GM12874 (cell line): ENCODE measurements around the gene HSPG2.

Source experiments
- TF ChIP-seq, protein P1 (sequence below): IDR thresholded peaks from 2 replicates; pipeline ENCODE4 v1.5.1; 2011; ENCODE audit warnings: low read depth, mild to moderate bottlenecking, control low read depth, low read length, moderate library complexity; ENCODE audit not compliant: insufficient read depth

The HSPG2 gene

DNA sequence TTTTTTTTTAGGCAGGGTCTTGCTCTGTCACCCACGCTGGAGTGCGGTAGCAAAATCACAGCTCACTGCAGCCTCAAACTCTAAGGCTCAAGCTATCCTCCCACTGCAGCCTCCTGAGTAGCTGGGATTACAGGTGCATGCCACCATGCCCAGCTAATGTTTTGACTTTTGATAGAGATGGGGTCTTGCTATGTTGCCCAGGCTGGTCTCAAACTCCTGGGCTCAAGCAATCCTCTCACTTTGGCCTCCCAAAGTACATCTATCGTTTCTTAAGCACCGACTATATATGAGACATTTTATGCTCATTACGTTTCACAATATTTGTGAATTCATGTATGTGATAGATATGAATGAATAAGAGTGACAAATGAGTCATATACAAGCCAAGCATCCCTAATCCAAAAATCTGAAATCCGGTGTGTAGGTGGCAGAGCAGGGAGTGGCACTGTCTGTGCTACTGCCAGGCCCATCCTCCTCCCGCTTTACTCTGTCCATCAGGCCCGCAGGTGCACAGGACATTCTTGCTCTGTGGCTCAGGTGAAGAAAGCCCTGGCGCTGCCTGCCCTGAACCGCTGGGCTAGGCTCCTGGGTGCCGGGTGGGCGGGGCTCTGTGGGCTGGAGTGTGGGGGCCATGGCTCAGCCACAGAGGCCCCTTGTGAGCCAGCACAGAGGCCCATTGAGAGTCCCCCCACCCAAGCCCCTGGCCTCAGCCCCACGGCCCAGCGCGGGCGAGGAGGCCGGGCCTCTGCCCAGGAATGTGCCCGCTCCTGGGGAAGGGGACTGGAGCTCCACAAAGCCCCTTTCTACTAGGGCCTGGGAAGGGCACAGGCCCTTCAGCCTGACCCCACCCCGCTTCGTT, 45.3 kb downstream of the HSPG2 start:
- TF ChIP-seq, protein P1, sequence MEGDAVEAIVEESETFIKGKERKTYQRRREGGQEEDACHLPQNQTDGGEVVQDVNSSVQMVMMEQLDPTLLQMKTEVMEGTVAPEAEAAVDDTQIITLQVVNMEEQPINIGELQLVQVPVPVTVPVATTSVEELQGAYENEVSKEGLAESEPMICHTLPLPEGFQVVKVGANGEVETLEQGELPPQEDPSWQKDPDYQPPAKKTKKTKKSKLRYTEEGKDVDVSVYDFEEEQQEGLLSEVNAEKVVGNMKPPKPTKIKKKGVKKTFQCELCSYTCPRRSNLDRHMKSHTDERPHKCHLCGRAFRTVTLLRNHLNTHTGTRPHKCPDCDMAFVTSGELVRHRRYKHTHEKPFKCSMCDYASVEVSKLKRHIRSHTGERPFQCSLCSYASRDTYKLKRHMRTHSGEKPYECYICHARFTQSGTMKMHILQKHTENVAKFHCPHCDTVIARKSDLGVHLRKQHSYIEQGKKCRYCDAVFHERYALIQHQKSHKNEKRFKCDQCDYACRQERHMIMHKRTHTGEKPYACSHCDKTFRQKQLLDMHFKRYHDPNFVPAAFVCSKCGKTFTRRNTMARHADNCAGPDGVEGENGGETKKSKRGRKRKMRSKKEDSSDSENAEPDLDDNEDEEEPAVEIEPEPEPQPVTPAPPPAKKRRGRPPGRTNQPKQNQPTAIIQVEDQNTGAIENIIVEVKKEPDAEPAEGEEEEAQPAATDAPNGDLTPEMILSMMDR, result no peak

DNA sequence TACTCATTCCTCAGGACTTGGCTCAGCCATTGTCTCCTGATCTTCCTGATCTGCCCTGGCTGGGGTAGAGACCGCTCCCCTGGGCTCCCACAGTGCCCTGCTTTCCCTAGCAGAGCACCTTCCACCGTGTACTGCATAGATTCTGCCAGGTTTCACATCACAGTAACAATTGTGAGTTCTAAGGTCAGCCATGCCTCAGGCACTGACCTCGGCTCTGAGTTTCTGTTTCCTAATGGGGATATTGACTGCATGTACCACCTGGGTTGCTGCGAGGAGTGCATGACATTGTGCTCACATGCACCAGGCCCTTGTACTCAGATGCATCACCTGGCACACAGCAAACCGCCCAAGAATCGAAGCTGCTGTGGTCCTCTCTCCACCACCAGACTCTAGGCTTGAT, 46.0 kb downstream of the HSPG2 start:
- TF ChIP-seq, protein P1, result no peak

DNA sequence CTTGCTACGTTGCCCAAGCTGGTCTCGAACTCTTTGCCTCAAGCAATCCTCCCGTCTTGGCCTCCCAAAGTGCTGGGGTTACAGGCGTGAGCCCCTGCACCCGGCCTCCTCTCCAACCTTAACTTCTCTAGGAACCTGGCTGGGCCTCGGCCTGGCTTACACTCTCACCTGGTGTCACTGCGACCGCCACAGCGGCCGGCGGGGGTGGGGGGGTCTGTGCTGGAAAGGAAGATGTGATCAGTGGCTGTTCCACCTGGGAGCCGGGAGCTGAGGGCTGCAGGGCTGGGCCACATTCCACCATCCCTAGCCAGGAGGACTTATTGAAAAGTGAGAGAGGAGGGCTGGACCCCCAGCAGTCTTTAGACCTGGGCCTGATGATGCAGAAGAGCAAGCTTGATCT, 48.6 kb downstream of the HSPG2 start:
- TF ChIP-seq, protein P1, result no peak

DNA sequence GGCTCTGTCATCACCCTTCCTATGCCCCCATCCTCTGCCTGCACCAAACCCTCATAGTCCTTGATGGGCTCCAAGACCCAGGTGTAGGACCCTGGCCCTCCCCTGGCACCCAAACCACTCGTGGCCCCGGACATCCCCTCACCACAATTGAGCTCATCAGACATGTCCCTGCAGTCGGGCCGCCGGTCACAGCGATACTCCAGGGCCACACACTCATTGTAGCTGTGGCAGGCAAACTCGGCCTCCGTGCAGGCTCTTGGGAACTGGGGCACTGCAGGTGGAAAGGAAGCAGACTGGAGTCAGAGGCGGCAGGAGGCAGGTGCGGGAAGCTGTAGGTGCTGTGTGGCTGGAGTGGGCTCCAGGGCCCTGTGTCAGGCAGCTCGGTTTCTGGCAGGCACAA, 49.3 kb downstream of the HSPG2 start:
- TF ChIP-seq, protein P1, result no peak

DNA sequence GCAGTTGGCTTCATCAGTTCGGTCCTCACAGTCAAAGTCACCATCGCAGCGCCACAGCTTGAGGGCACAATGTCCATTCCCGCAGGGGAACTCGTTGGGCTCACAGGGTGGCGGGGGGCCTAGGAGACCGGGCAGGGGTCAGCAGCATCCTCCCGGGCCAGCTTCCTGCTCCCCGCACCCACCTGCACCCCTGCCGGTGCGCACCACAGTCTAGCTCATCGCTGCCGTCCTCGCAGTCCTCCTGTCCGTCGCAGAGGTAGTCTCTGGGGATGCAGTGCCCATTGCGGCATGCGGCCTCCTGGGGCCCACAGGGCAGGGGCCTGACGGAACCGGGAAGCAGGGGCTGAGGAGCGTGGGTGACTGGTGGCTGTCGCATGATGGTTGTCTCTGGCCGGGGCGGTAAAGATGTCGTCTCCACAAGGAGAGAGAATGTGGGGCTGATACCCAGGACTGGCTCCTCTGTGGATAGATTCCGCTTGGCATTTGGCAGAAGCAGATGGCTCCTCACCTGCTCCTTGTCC, 49.8 kb downstream of the HSPG2 start:
- TF ChIP-seq, protein P1, result no peak

DNA sequence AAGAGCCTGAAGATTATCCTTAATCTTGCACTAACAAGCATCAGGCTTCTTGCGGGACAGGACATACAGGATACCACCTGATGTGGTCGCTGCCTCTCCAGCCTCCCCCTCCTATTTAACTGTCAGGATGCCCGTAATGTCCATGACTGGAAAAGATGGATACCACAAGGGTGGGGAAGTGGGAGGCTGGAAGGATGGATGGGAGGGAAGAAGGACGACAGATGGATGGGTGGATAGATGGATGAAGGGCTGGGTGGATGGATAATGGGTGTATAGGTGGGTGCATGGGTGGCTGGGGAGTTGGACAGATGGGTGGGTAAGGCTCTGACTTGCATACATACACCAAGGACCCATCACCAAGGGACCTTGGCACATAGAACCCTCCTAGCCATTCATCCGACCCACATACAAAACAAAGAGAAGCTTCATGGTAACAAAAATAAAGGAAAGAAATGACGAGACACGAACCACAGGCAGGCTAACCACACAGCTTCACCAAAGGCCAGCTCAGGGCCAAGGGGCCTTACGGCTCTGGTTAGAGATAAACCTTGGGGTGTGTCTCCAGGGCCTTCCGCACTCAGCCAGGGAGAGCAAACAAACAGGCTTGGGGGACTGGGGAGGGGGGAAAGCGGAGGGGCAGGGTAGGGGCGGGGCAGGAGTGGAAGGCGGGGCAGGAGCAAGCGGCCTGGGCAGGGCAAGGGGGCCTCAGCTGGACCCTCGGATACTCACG, 50.5 kb downstream of the HSPG2 start:
- TF ChIP-seq, protein P1, result no peak
